Spinal cord (tissue), 10 donors: ENCODE measurements around the gene MGAT4A. TPM values are rescaled to one million over a fixed set of nuclear protein-coding genes. Genes with fewer than 3 reads are reported as not detected.

ENCODE experiments used
- DNase-seq, 6 donors: peaks; one replicate each; pipeline versions ENCODE4 v3.0.0 to v3.0.0-alpha.2; 2013 to 2015; ENCODE audit warnings: low spot score in 6 of 6, low read depth in 4 of 6
- H3K27ac ChIP-seq: one replicate; pipeline ENCODE4 v1.5.1; 2013; ENCODE audit warnings: low read depth, low read length, control low read depth
- H3K27me3 ChIP-seq: one replicate; pipeline ENCODE4 v1.6.1; 2013; ENCODE audit warnings: low read length; ENCODE audit not compliant: control insufficient read depth, insufficient read depth
- H3K36me3 ChIP-seq: one replicate; pipeline ENCODE4 v1.6.1; 2013; ENCODE audit warnings: low read length; ENCODE audit not compliant: control insufficient read depth, insufficient read depth
- H3K4me1 ChIP-seq: one replicate; pipeline ENCODE4 v1.6.1; 2013; ENCODE audit warnings: low read length; ENCODE audit not compliant: control insufficient read depth, insufficient read depth
- H3K4me3 ChIP-seq: one replicate; pipeline ENCODE4 v1.5.1; 2013; ENCODE audit warnings: low read depth, low read length, control low read depth
- H3K9me3 ChIP-seq: one replicate; pipeline ENCODE4 v1.6.1; 2013; ENCODE audit warnings: low read length; ENCODE audit not compliant: control insufficient read depth, insufficient read depth
- WGBS: methylation state at CpG from one replicate; pipeline ENCODE4 v1.1.5; 2013; ENCODE audit warnings: missing lambda C conversion rate; ENCODE audit not compliant: insufficient coverage; 5-methylcytosine and 5-hydroxymethylcytosine counted together
- polyA plus RNA-seq, 2 donors: library from polyadenylated mRNA; unstranded; fragments of 120-200 nt; gene quantifications; one replicate each; pipeline ENCODE4 v1.2.1, GENCODE V29; 2013; ENCODE audit not compliant: insufficient read length in 2 of 2
- total RNA-seq, 2 donors: library from RNA; depleted of rRNA in 1 of 2; stranded (reverse); fragments of 120-200 nt in 1 of 2; fragments of >200 nt in 1 of 2; gene quantifications; one replicate each; pipeline versions ENCODE4 v1.2.3 to v1.2.4, GENCODE V29; 2013 to 2014
- donor health status: healthy.

The MGAT4A gene
- total and polyA plus RNA-seq, 4 donors = 25.2 to 51.2 (median 29.9) TPM

- Histone ChIP-seq H3K27me3 (no peaks in the 10 kb centered on the region), H3K27ac (no peak overlapping the region)
Measured at GRCh38 chr2:98572676-98573075, 158.3 kb downstream of the MGAT4A start.

GRCh38 chr2:98572211-98572610, 158.7 kb downstream of the MGAT4A start:
- H3K4me3 ChIP-seq = no peak overlapping the region
- H3K36me3 ChIP-seq = peaks cover 88% of the 10 kb centered on the region
- no peaks in the 10 kb centered on the region for H3K27me3 ChIP-seq
- no peaks in the 10 kb centered on the region for H3K4me1 ChIP-seq
- no peak overlapping the region for H3K27ac ChIP-seq
- no peak for DNase-seq
- H3K9me3 ChIP-seq = no peaks in the 10 kb centered on the region
- no CpG with 5 or more reads among the region's 5 CpGs for WGBS

More at GRCh38 chr2:98572676-98573075, 158.3 kb downstream of the MGAT4A start:
- DNase-seq = no peak
- H3K36me3 ChIP-seq = peaks cover 87% of the 10 kb centered on the region
- H3K4me3 ChIP-seq = no peak overlapping the region
- WGBS = 82% methylated on average over 15 of the region's 15 CpGs
- no peaks in the 10 kb centered on the region for H3K9me3 ChIP-seq
- H3K4me1 ChIP-seq = no peaks in the 10 kb centered on the region

DNA sequence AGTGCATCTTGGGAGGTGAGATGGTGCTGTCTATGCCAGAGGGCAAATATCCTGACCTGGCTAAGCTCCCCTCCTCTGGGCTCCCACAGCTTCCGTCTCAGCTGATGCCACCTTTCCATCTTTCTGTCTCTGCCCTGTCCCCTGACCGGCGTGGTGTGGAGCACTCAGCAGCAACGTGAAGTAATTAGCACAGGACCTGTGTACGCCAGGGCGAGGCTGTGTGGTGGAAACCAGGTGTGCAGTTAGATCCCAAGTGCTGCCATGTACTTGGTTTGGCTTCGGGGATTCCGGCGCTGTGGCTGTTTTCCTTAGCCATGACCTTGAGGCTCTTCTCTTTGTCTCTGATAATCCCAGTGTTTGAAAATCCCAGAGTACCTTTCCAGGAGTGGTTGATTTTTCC, 159.1 kb downstream of the MGAT4A start:
- Histone ChIP-seq H3K27me3 (no peaks in the 10 kb centered on the region), H3K9me3 (no peaks in the 10 kb centered on the region), H3K27ac (no peak overlapping the region), H3K4me3 (no peak overlapping the region), H3K4me1 (no peaks in the 10 kb centered on the region), H3K36me3 (peaks cover 88% of the 10 kb centered on the region)
- DNase-seq = no peak
- 93% methylated on average over 9 of the region's 9 CpGs for WGBS

GRCh38 chr2:98571121-98571701, 159.7 kb downstream of the MGAT4A start:
- 94% methylated on average over 12 of the region's 13 CpGs for WGBS
- DNase-seq = no peak

DNA sequence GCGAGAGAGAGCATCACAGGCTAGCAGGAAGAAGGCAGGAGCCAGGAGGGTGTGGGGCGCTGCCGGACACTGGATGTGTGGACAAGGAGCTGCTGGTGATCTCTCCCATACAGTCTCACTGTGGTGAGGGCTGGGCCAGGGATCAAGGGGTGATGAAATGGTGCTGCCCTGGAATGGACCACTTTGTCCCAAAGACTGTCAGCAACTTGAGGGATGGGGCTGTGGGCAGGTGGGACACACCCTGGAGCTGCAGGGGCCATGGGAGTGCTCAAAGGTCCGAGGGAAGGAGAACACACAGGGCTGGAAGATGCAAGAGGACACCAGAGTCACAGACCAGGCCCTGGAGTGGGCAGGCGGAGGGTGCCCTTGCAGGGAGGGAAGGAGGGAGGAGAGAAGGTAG, 160.6 kb downstream of the MGAT4A start:
- DNase-seq = no peak
- H3K27ac ChIP-seq = no peak overlapping the region
- H3K9me3 ChIP-seq = no peaks in the 10 kb centered on the region
- 96% methylated on average over 5 of the region's 5 CpGs for WGBS
- H3K27me3 ChIP-seq = no peaks in the 10 kb centered on the region
- no peak overlapping the region for H3K4me3 ChIP-seq
- H3K4me1 ChIP-seq = no peaks in the 10 kb centered on the region
- H3K36me3 ChIP-seq = peaks cover 94% of the 10 kb centered on the region

More at GRCh38 chr2:98571121-98571701, 159.7 kb downstream of the MGAT4A start:
- Histone ChIP-seq H3K4me3 (no peak overlapping the region), H3K27me3 (no peaks in the 10 kb centered on the region), H3K4me1 (no peaks in the 10 kb centered on the region), H3K27ac (no peak overlapping the region), H3K36me3 (peaks cover 88% of the 10 kb centered on the region), H3K9me3 (no peaks in the 10 kb centered on the region)

- H3K4me1 ChIP-seq = no peaks in the 10 kb centered on the region
- peaks cover 94% of the 10 kb centered on the region for H3K36me3 ChIP-seq
- no peak overlapping the region for H3K4me3 ChIP-seq
- no peaks in the 10 kb centered on the region for H3K9me3 ChIP-seq
- WGBS = 95% methylated on average over 13 of the region's 13 CpGs
- DNase-seq = no peak
- H3K27me3 ChIP-seq = no peaks in the 10 kb centered on the region
- no peak overlapping the region for H3K27ac ChIP-seq
Measured at GRCh38 chr2:98569915-98570314, 161.0 kb downstream of the MGAT4A start.

- Histone ChIP-seq H3K36me3 (peaks cover 98% of the 10 kb centered on the region), H3K4me3 (no peak overlapping the region), H3K27me3 (no peaks in the 10 kb centered on the region), H3K4me1 (no peaks in the 10 kb centered on the region), H3K27ac (no peak overlapping the region), H3K9me3 (no peaks in the 10 kb centered on the region)
- 67% methylated on average over 18 of the region's 19 CpGs for WGBS
- peak in 2 of 6 donors; percentile 8 to 10 for DNase-seq
Measured at GRCh38 chr2:98569197-98569793, 161.6 kb downstream of the MGAT4A start.

Other genes with a start within 250 kb of the MGAT4A start
- 10 to 100 TPM; 61.8 to 65.7 TPM for gene COA5, start 122.6 kb downstream of the MGAT4A start, total RNA-seq
- gene COA5, start 122.6 kb downstream of the MGAT4A start, polyA plus RNA-seq = 10 to 100 TPM; 80.3 to 90.4 TPM
- 10 to 100 TPM; 60.7 to 66.2 TPM for gene UNC50, start 122.5 kb downstream of the MGAT4A start, total RNA-seq
- 10 to 100 TPM; 64.6 to 66.7 TPM for gene UNC50, start 122.5 kb downstream of the MGAT4A start, polyA plus RNA-seq
- gene CRACDL, start 205.1 kb upstream of the MGAT4A start, total RNA-seq = 1 to 10 TPM; 1.9 to 2.1 TPM
- gene CRACDL, start 205.1 kb upstream of the MGAT4A start, polyA plus RNA-seq = 1 to 10 TPM; 2.7 to 3.9 TPM